HG02759 (cell line): ENCODE results near the gene TRIM39.

Source experiments
- ATAC-seq: cut with Tn5 transposase; IDR thresholded peaks from one replicate; pipeline ENCODE4 v1.9.1; 2021; ENCODE audit warnings: mild to moderate bottlenecking, moderate library complexity; ENCODE audit not compliant: unreplicated experiment

Gene TRIM39

GRCh38 chr6:30327232-30327746 lies 562 bp downstream of the TRIM39 start:
- no peak for ATAC-seq

DNA sequence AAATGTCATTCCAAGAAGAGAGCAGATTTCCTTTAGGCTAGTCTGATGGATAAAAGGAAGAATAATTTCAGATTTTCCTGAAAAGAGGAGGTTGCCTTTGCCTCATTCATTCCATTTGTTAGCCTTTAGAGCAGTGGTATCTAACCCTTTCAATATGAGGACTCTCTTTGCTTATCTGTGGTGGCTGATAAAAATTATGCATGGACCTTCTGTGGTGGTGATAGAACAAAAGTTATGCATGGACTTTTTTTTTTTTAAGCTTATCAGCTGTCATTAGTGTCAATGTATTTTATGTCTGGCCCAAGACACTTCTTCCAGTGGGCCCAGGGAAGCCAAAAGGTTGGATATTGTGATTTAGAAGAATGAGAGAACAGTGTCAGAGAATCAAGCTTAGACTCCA lies 1.7 kb downstream of the TRIM39 start:
- no peak for ATAC-seq

GRCh38 chr6:30329331-30329730 lies 2.6 kb downstream of the TRIM39 start:
- no peak for ATAC-seq

GRCh38 chr6:30331981-30332380 lies 5.3 kb downstream of the TRIM39 start:
- ATAC-seq, result no peak

DNA sequence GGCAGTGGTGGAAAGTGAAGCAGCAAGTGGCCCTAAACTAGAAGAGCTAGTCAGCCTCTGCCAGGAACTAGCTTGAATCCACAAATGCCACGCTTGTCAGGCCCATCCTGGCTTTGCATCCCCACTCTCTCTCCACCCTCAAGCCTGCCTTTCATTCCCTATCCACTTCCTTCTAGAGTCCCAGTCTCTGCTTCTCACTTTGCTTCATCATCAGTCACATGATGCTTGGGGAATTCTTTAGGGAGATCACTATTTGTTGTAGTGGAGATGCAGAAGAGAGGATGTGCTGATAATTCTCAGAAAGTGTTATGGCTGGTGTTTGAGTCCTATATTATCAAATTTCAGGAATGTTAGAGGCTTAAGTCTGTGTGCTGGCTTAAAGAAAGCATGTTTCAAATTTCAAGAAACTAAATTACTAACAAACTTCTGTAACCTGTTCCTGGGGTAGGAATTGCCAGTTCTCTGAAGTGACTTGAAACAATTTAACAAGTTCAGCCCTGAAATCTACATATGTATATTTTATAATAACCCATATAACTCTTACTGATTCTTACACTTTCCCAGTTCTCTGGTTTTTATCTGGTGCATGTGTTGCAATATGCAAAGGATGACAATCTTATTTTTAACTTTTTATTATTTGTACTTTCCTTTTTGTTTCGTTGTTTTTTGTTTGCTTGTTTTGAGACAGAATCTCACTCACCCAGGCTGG lies 7.5 kb downstream of the TRIM39 start:
- ATAC-seq, result no peak

DNA sequence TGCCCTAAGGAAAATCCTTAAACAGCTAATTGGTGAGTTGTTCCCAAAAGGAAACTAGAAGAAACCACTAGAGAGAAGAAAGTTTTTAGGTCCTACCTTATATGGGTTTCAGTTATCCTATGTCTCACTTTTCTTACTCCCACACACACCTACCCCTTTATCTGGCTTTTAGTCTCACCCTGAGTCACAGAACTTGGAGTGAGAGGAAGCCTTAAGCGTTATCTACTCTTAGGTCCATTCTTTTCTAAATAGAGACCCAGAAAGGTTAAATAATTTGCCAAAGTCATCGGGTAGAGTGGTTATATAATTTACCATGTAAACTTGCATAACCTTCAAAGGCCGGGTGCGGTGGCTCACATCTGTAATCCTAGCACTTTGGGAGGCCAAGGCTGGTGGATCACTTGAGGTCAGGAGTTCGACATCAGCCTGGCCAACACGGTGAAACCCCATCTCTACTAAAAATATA lies 13.9 kb downstream of the TRIM39 start:
- ATAC-seq, result no peak

DNA sequence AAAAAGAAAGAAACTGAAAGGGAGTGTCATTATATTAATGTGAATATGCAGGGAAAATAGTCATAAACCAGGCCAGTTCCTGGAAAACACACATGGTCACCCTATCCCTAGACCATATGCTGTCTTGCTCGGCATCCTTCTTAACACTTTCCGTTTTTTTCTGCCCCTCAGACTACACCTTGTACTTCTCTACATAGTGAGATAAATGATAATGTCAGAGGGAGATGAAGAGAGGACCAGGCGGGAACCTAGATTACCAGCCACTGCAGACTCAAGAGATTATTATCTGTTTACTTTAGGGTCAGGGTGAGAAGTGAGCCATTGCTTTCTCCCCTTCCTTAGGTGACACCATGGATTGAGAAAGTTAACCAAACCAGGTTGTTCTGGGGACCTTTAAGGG lies 14.5 kb downstream of the TRIM39 start:
- ATAC-seq, result no peak

DNA sequence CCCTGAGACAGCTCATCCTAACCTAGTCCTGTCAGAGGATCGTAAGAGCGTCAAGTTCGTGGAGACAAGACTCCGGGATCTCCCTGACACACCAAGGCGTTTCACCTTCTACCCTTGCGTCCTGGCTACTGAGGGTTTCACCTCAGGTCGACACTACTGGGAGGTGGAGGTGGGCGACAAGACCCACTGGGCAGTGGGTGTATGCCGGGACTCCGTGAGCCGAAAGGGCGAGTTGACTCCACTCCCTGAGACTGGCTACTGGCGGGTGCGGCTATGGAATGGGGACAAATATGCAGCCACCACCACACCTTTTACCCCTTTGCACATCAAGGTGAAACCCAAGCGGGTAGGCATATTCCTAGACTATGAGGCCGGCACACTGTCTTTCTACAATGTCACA lies 15.0 kb downstream of the TRIM39 start:
- ATAC-seq, result no peak

- no peak for ATAC-seq
Measured at GRCh38 chr6:30344191-30344867, 17.6 kb downstream of the TRIM39 start.

GRCh38 chr6:30344868-30345671 lies 18.3 kb downstream of the TRIM39 start, which contains the start of gene RPP21:
TSS of gene RPP21 (plus strand) at chr6:30345156. CDS start at chr6:30345172, 16 bp downstream.
- ATAC-seq, result peak; percentile 96

DNA sequence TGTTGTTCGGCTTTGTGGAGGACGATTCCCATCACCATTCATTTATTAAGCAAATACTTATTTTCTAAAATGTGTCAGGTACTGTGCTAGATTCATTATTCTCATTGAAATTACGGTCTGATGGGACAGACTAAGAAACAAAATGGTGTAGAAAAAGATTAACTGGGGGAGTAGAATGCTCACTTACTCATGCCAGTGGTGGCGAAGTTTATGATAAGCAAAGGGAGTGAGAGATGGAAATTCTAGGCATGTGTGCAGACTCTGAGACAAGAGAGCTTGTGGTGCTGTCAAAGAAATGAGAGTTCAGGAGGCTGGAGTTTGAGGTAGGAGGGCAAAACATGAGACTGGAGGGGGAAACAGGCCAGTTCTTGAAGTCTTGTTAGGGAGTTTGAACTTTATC lies 19.1 kb downstream of the TRIM39 start:
- ATAC-seq, result no peak

DNA sequence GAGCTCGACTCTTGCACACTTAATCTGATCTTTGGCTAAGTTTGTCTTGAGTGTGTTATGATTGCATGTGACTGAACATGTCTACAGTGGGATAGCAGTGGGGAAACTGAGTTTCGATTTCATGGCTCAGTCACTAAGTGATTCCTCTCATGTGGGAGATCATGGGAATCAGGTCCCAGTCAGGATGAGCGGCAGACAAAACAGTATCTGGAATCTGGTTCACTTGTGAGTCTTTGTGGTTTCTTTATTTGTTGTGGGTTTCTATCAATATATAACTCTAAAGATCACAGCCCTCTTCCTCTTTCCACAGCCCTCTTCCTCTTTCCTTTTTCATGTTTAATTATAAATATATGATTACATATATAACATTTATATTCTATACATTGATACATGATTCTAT lies 22.2 kb downstream of the TRIM39 start:
- no peak for ATAC-seq

- ATAC-seq, result no peak
Measured at GRCh38 chr6:30349421-30350177, 22.9 kb downstream of the TRIM39 start.

DNA sequence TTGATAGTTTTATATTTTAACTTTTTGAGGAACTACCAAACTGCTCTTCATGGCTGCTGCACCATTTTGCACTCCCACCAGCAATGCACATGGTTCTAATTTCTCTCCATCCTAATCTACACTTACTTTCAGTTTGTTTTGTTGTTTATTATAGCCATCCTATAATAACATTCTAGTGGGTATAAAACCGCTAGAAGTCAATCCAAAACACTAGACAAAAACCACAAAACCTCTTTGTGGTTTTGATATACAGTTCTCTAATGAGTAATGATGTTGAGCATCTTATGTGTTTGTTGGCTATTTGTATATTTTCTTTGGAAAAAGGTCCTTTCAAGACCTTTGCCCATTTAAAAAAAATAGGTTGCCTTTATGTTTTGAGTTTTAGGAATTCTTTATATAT lies 23.8 kb downstream of the TRIM39 start:
- ATAC-seq, result no peak

- no peak for ATAC-seq
Measured at GRCh38 chr6:30352550-30352949, 25.8 kb downstream of the TRIM39 start.

DNA sequence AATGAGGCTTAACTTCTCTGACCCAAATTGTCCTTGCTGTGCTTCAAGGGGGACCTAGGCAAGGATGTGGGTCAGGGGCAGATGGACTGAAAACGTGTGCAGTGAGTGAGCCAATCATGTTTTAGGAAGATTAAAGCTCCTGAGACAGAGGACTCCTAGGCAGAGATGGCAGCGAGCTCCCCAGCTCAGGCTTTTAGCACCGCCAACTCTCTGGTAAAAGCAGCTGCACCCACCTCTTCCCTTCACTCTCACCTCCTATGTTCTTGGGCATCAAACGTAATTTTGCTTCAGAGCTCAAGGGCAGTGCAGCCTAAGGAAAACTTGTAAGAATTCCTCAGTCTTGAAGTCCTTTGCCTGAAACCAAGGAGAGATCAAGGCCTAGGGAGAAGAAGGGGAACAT lies 28.6 kb downstream of the TRIM39 start:
- ATAC-seq, result no peak

- no peak for ATAC-seq
Measured at GRCh38 chr6:30356536-30356935, 29.8 kb downstream of the TRIM39 start.

DNA sequence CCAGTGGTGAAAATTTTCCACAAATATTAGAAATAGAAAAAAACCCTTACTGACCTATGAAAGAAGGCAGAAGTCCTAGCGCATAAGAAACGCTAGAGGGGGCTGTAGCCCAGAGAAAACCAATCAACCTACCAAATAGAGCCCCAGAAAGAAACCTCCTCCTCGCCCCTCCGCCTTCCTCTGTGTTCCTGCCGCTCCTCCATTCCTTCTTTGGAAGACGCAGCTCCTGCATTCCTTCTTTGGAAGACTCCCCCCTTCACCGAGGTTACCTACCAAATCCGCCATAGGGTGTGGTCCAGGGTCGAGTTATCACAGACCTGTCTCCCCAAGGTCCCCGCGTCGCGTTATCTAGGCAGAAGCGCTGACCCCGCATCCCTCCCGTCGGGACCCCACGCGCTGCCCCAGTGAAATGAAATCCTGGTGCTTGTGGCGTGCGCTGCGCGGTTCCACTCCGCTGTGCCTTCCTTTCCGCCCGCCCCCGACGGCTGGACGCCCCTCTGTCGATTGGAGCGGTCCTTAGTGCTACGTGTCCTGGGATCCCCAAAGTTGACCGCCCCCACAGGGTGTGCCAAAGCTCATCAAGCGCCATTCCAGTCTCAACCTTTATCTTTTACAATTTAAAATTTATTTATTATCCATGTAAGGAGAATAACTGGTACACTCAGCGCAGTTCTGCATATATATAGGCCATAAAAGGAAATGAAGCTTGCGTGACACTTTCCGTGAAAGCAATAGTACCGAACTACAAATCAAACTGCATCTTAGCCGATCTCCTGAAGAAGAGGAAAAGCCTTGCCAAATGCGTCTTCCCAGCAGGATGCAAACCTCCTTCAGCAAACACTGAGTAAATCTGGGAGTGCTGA lies 31.2 kb downstream of the TRIM39 start:
- ATAC-seq, result peak; percentile 42

DNA sequence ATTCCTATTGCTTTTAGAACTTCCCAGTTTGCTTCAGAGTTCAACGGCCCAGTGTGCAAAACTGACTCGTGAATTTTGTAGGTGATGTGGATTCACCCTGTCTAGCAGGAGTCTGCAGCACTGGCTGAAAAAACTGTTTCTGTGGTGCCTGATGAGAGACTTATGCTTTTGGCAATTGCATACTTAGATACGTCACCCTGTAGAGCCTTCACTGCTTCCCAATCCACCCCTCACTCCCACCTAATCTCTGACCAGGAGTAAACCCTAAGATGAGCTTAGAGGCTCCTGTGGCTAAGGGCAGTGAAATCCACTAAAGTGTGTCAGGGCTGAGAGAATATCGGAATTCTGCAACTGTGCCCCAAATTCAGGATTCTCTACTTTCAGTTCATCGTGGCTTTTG lies 32.5 kb downstream of the TRIM39 start:
- no peak for ATAC-seq

DNA sequence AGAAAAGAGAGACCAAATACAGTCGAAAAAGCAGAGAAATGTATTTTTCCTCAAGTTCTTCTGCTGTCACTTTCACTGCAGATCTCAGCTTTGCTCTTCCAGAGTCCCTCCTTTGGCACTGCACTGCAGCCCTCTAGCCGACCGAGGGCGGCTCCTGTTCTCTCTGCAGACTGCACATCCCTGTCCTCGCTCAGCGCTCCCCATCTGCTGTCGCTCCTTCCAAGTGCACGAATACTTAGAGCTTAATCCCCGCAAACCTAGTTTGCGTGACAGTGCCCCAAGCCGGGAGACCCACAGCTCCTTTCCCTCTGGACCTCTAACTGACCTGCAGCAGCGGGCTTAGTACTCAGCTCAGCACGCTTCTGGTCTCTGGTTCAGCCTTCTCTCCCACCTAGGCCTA lies 33.4 kb downstream of the TRIM39 start:
- ATAC-seq, result no peak
